ENCODE data around the gene SYNGR1.
A peak's percentile ranks its signal among the peaks of the same experiment; 100 is the strongest.

SYNGR1 gene

DNA sequence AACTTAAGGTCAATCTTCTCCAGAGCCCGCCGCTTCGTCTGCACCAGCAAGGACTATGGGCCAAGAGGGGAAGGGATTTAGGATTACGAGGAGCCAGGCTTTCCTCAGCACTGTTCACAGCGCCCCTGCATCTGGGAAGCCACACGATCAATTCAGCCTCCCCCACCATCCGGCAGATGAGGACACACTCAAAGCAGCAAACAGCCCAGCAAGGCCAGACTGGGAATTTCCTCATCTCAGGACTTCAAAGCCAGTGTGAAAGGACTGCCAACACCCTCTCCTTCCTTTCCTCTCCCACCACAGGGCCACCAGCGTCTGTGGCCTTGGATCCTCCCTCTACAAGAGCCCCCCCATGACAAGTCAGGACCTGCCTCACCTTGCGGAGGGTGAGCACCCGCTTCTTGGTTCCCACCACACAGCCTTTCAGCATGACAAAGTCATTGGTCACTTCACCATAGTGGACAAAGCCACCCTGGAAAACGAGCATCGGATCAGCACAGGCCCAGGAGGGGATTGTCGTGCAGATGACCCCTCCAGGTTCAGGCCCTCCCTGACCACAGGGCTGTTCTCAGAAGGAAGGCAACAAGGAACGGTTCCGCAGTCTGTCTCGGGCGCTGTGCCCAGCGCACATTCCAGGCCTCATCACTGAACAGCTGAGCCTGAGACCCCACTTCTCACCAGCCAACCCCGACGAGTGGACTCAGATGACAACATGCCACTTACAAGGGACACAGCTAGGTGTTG is 36.4 kb upstream of the SYNGR1 start:
- TF ChIP-seq, protein P1, sequence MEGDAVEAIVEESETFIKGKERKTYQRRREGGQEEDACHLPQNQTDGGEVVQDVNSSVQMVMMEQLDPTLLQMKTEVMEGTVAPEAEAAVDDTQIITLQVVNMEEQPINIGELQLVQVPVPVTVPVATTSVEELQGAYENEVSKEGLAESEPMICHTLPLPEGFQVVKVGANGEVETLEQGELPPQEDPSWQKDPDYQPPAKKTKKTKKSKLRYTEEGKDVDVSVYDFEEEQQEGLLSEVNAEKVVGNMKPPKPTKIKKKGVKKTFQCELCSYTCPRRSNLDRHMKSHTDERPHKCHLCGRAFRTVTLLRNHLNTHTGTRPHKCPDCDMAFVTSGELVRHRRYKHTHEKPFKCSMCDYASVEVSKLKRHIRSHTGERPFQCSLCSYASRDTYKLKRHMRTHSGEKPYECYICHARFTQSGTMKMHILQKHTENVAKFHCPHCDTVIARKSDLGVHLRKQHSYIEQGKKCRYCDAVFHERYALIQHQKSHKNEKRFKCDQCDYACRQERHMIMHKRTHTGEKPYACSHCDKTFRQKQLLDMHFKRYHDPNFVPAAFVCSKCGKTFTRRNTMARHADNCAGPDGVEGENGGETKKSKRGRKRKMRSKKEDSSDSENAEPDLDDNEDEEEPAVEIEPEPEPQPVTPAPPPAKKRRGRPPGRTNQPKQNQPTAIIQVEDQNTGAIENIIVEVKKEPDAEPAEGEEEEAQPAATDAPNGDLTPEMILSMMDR (IDR thresholded peaks at IDR 0.05) = no peak

DNA sequence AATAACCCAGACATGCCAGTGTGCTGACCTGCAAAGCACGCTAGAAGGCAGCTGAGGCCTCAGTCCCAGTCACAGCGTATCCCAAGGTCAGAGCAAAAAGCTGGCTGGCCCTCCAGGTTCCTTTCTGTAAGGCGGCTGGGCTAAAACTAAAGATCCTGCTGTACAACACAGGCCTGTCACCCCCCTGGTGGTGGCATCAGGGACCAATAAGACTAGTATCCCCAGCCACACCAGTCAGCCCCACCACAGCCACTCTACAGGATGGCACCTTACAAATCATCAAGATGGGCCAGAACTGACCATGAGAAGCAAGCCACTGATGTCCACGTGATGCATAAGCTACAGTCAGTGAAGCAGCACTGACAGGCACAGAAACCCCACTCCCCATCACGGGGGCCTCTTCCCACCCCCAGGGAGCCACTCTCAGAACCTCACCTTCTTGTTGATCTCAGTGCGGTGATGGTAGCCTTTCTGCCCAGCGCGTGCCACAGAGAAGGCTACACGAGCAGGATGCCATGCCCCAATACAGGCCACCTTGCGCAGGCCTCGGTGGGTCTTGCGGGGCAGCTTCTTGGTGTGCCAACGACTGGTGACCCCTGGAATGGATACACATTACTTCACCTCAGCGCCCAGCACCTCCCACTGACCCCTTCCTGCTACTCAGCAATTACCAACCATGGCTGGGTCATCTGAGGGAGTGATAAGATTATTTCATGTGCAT is 35.4 kb upstream of the SYNGR1 start:
- TF ChIP-seq, protein P1 (IDR thresholded peaks at IDR 0.05) = peak; percentile 10; the same call in 1 of the 2 replicates

DNA sequence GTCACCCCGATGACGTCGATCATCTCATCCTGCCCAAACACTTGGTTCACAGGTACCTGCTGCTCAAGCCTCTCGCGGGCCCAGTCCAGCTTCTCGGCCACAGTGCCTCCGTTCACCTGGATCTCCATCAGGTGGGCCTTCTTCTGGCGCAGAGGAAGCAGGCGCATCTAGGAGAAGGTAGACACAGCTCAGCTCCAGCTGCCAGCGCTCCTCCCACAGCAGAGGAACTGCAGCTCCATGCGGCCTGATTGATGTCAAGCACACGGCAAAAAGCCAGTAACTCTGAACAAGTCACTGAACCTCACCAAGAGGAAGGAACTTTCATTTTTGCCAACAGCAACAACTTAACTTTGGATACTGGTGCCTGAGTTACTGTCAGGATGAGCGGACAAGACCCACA is 34.4 kb upstream of the SYNGR1 start:
- TF ChIP-seq, protein P1 (IDR thresholded peaks at IDR 0.05) = no peak

DNA sequence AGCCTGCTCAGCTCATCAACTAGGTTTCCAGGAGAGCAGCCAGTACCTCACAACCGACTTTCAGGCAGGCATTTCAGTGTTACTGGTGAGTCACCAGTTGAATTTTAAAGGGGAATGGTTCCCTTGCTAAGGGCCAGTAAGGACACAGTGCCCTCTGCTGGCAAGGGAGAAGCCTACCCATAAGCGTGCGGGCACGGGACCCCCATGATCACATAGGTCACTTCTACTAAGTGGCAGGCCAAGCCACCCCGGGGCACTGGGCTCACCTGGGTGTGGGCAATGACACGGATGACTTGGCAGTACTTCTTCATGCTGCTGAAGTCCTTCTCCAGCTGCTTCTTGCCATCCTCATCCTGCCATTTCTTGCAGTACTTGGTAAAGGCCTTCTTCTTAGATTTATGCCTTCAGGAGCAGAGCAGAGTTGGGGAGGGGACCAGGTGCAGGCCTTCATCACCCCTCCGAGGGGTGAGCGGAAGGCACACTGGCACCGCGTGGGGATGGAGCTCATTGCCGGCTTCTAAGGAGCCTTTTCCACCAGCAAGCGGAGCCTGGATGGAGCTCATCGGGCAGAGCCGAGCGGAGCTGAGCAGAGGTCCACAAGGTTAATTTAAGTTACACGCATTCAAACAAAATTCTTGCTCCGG is 33.2 kb upstream of the SYNGR1 start:
- TF ChIP-seq, protein P1 (IDR thresholded peaks at IDR 0.05) = peak; percentile 90

DNA sequence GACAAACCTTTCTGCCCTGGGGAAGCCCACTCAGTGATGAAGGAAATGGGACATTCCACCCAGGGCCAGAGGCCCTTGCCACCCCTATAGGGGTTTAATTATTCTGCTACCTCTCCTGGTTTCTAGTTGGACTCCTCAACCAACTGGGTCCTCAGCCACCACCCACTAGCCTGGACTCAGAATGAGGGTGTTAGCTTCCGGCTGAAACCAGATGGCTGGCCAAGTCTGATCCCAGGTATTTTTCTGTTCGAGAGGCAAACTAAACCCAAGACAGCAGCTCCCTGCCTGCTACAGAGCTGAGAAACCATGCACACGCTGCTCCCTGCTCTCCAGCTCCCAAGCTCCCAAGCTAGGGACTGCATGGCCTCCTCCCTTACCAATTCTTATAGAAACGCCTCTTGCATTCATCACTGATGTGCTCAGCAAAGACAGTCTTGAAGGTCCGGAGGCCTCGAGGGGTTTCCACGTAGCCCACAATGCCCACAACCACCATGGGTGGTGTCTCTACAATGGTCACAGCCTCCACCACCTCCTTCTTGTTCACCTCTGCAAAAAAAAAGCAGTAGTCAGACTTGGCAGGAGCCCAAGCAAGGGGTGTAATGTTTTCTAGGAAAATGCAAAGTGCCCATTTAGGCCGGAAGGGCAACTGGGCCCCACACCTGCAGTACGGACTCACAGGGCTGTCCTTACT is 32.6 kb upstream of the SYNGR1 start:
- TF ChIP-seq, protein P1 (IDR thresholded peaks at IDR 0.05) = no peak

DNA sequence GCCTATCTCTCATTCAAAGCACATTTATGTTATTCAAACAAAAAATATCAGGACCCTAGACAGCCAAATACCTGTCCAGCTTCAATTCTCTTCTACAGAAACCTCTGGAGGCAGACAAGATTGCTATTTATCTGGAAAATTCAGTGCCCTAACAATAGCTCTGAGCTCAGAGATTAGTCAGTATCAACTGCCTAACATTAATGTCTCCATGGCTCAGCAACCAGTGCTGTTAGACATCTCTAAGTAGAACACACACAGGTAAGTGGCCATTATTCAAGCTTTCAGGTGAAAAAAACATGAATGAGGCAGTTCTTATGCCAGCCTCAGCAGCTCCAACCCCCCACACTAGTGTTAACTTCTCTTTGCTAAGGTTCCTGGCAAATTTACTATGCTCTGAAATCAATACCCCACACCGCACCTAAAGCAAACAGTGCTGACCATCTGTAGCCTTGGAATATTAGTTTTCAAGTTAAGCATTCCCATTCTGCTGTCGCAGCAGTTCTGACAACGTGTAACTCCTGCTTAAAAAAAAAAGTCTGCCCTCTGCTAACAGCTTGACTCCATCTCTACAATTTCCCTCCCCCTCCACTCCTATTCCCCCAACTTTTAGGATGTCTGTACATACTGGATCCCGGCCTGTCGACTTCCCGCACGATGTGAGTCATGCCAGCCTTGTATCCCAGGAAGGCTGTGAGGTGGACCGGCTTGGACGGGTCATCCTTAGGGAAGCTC is 31.9 kb upstream of the SYNGR1 start:
- TF ChIP-seq, protein P1 (IDR thresholded peaks at IDR 0.05) = no peak
